Testis (tissue), 2 donors: ENCODE results near the gene FAM25G.
"Not testable (repeated sequence)": the region's sequence is repeated elsewhere in the genome, so short reads cannot be mapped to it uniquely, and the experiment has no call there.

Source experiments
- CTCF ChIP-seq, 3 experiments: fragments of 450-650 bp in 2 of 3; fragments of 200-600 bp in 1 of 3; sonication (generic) in 1 of 3; IDR thresholded peaks; one replicate each; pipeline ENCODE4 v1.5.1; 2016 to 2019; ENCODE audit warnings: antibody characterized with exemption in 3 of 3, mild to moderate bottlenecking in 2 of 3, moderate library complexity in 1 of 3
- POLR2A ChIP-seq: fragments of 450-650 bp; IDR thresholded peaks from one replicate; pipeline ENCODE4 v1.6.1; 2017; ENCODE audit warnings: antibody characterized with exemption, mild to moderate bottlenecking, moderate library complexity

- TF ChIP-seq CTCF (IDR thresholded peaks at IDR 0.05); POLR2A: not testable (repeated sequence)
Measured at GRCh38 chr10:47473516-47473915, 18.0 kb downstream of the FAM25G start.
